Kidney (tissue), 14 donors: ENCODE data around the gene PRR5L. TPM values are rescaled to one million over a fixed set of nuclear protein-coding genes. Genes with fewer than 3 reads are reported as not detected.
A peak's percentile ranks its signal among the peaks of the same experiment; 100 is the strongest.

Experiments
- DNase-seq, 5 donors: peaks; one replicate each; pipeline ENCODE4 v3.0.0-alpha.2; 2013 to 2020
- FAIRE-seq: peaks from 2 replicates; lab custom pipeline; 2012; peaks lifted over from hg19 to GRCh38; lab: Jason Lieb, UNC
- H3K27ac ChIP-seq, 2 donors: one replicate each; pipeline ENCODE4 v1.7.0; 2013; ENCODE audit warnings: low read depth in 2 of 2, low read length in 2 of 2, inconsistent platforms in 1 of 2
- H3K27me3 ChIP-seq: one replicate; pipeline ENCODE4 v1.7.1; 2013; ENCODE audit warnings: low read length, inconsistent platforms; ENCODE audit not compliant: control insufficient read depth, insufficient read depth
- H3K36me3 ChIP-seq, 3 donors: one replicate each; pipeline versions ENCODE4 v1.7.0 to v1.7.1; 2013; ENCODE audit warnings: low read length in 3 of 3, control low read depth in 1 of 3, inconsistent platforms in 1 of 3; ENCODE audit not compliant: insufficient read depth in 3 of 3, control insufficient read depth in 2 of 3
- H3K4me1 ChIP-seq, 3 donors: one replicate each; pipeline versions ENCODE4 v1.7.0 to v1.7.1; 2013; ENCODE audit warnings: low read length in 3 of 3, inconsistent platforms in 1 of 3, low read depth in 1 of 3; ENCODE audit not compliant: control insufficient read depth in 2 of 3, insufficient read depth in 2 of 3
- H3K4me3 ChIP-seq, 3 donors: one replicate each; pipeline versions ENCODE4 v1.7.0 to v1.8.1; 2013; ENCODE audit warnings: low read length in 3 of 3, control low read depth in 1 of 3, inconsistent platforms in 1 of 3
- H3K9ac ChIP-seq, 3 donors: one replicate each; pipeline versions ENCODE4 v1.7.0 to v1.7.1; 2013; ENCODE audit warnings: low read length in 3 of 3, control low read depth in 1 of 3, inconsistent platforms in 1 of 3
- H3K9me3 ChIP-seq, 3 donors: one replicate each; pipeline versions ENCODE4 v1.7.0 to v1.7.1; 2013; ENCODE audit warnings: low read length in 3 of 3, control low read depth in 1 of 3, inconsistent platforms in 1 of 3; ENCODE audit not compliant: control insufficient read depth in 2 of 3, insufficient read depth in 1 of 3
- intact Hi-C: fragments of 100-400 bp; cut with DNase I; formaldehyde crosslinking; loops from one replicate; pipeline ENCODE4 v1.11.1; 2022
- polyA plus RNA-seq: library from polyadenylated mRNA; stranded (reverse); fragments of 350-450 nt; fragmentation: Illumina TruSeq; extraction: RNeasy Lipid Tissue Mini Kit (QIAGEN cat#74804); gene quantifications from one replicate; pipeline ENCODE4 v1.2.3, GENCODE V29; 2014; ENCODE audit warnings: low read depth, low replicate concordance; ENCODE audit not compliant: insufficient read depth
- total RNA-seq: library from RNA; stranded (reverse); fragmentation: NEBNext Ultra II Directional; extraction: Animal tissue kit (Norgen Biotek cat#: 25700); gene quantifications from one replicate; pipeline ENCODE4 v1.2.1, GENCODE V29; 2021
- TF ChIP-seq, protein P1 (sequence below): IDR thresholded peaks from 3 replicates; pipeline ENCODE4 v1.5.1; 2012; ENCODE audit warnings: mild to moderate bottlenecking, moderate library complexity, borderline replicate concordance; ENCODE audit not compliant: insufficient read depth; ENCODE audit errors: extremely low read depth
- donor health status: control.
- donor health status: control.
- donor health status: control.
- donor health status: control.
- donor health status: control.
- donor health status: DM: yes; HTN: yes; CAD: no.
- donor health status: Normal renal cell carcinoma (clear cell type).

PRR5L gene
- total and polyA plus RNA-seq, 2 donors from 2014 or later = 6.3 to 17.5 TPM

DNA sequence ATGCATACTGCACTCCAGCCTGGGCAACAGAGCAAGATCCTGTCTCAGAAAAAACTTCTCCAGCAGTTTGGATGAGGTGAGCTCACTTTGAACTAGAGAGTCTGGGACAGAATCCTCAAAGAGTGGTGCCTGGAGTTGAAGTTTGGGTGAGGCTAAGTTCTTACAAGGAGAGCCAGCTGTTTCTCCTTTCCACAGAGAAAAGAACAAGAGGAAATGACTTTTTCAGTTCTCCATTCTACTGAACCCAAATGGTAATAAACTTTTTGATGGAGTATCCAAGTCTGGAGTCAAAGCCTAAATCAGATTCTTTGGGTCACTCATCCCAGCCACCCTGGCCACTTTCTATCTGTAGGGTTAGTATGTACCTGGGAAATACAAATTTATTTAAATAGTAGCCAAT lies 111.3 kb downstream of the PRR5L start:
- no peak overlapping the region for H3K9ac ChIP-seq
- no peak overlapping the region for H3K4me3 ChIP-seq
- H3K27ac ChIP-seq = no peak overlapping the region
- H3K27me3 ChIP-seq = no peaks in the 10 kb centered on the region
- no peaks in the 10 kb centered on the region for H3K36me3 ChIP-seq
- intact Hi-C loops = no loop called here
- FAIRE-seq = no peak
- TF ChIP-seq, protein P1, sequence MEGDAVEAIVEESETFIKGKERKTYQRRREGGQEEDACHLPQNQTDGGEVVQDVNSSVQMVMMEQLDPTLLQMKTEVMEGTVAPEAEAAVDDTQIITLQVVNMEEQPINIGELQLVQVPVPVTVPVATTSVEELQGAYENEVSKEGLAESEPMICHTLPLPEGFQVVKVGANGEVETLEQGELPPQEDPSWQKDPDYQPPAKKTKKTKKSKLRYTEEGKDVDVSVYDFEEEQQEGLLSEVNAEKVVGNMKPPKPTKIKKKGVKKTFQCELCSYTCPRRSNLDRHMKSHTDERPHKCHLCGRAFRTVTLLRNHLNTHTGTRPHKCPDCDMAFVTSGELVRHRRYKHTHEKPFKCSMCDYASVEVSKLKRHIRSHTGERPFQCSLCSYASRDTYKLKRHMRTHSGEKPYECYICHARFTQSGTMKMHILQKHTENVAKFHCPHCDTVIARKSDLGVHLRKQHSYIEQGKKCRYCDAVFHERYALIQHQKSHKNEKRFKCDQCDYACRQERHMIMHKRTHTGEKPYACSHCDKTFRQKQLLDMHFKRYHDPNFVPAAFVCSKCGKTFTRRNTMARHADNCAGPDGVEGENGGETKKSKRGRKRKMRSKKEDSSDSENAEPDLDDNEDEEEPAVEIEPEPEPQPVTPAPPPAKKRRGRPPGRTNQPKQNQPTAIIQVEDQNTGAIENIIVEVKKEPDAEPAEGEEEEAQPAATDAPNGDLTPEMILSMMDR = no peak
- no peak for DNase-seq
- H3K9me3 ChIP-seq = no peaks in the 10 kb centered on the region
- peaks cover 0 to 10% (median 0%) of the 10 kb centered on the region in 3 donors for H3K4me1 ChIP-seq

DNA sequence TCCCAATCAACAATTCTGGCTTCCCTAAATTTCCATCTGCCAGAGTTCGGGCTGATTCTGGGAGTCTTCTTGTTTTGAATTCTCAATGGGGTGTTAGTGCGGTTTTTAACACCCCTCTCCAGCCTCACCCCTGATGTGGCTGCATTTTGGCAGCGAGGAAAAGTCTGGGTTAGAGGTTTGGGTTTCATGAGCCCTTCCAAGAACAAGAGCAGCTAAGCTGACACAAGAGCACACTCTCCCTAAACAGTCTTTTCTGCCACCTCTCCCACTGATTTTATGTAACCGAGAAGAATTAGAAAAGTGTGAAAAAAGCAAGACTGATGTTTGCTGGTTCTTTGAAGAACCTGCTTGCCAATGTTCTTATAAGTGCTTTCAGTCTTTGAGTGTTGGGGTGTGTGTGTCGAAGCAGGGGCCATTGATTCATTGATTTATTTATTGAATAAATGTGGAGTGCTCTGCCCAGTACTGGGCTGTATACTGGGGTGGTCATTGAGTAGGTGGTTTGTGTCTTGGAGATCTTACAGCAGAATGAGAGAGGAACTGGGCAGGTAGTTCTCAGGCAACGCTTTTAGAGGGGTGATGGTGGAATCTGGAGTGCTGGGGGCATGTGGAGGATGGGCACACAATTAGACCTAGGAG lies 112.5 kb downstream of the PRR5L start:
- FAIRE-seq (no peak), DNase-seq (no peak)
- intact Hi-C loops = no loop called here
- Histone ChIP-seq H3K36me3 (no peaks in the 10 kb centered on the region), H3K4me1 (peaks cover 0 to 10% (median 0%) of the 10 kb centered on the region in 3 donors), H3K27me3 (no peaks in the 10 kb centered on the region), H3K4me3 (no peak overlapping the region), H3K27ac (peak overlapping the region in 1 of 2 donors; percentile 20), H3K9ac (no peak overlapping the region), H3K9me3 (no peaks in the 10 kb centered on the region)
- TF ChIP-seq, protein P1 = no peak

DNA sequence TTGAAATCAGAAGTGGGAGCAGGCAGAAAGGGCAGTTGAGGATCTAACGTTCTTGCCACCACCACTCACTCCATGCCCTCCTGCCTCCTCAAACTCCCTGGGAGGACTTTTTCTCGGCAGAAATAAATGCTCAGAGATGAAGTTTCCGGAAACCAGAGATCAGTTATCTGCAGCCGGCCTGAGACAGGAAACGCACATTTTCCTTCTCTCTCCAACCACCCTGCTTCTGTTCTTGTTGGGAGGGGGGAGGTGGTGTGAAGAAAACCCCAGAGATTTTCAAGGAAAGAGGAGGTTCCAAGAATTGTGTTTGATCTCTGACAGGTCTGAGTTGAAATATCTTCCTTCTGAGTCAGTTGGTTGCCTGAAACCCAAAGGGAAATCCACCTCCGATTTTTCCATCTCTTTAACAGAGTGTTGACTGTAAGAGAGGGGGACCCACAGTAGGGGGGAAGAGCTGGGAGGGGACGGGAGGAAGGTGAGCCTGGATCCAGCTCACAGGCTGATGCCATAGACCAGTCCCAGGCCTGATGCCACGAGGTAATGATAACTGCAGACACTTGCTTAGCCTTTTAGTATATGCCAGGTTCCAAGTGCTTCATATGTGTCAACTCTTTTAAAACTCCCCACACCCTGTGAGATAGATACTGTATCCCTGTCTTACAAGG lies 113.2 kb downstream of the PRR5L start:
- Histone ChIP-seq H3K9ac (no peak overlapping the region), H3K27ac (peak overlapping the region in 1 of 2 donors; percentile 20), H3K4me3 (no peak overlapping the region), H3K4me1 (peaks cover 0 to 10% (median 0%) of the 10 kb centered on the region in 3 donors), H3K36me3 (no peaks in the 10 kb centered on the region), H3K27me3 (no peaks in the 10 kb centered on the region), H3K9me3 (no peaks in the 10 kb centered on the region)
- TF ChIP-seq, protein P1 = no peak
- intact Hi-C loops = no loop called here
- FAIRE-seq = no peak
- peak in 2 of 5 donors; percentile 30 to 56 for DNase-seq
